HG02870 (cell line): ENCODE data around the gene TSPO2.

Experiments
- ATAC-seq: cut with Tn5 transposase; IDR thresholded peaks from one replicate; pipeline ENCODE4 v1.9.1; 2021; ENCODE audit warnings: mild to moderate bottlenecking, moderate library complexity; ENCODE audit not compliant: unreplicated experiment

The TSPO2 gene

DNA sequence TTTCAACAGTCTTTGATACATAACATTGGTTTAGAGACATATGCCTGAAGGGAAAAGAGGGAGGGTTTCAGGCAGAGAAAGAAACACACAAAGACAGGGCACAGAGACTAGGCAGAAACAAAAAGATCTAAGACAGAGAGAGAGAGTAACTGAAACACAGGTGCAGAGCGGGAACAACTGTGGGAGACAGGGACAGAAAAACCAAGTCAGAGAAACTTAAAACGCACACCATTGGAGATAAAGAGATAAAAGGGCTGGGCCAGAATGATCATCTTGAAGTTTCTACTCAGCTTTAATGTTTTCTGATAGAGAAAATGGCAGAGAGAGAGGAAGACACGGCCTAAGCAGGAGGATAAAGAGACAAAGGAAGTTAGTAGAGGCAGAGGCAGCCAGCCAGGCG is 15.0 kb upstream of the TSPO2 start:
- no peak for ATAC-seq

DNA sequence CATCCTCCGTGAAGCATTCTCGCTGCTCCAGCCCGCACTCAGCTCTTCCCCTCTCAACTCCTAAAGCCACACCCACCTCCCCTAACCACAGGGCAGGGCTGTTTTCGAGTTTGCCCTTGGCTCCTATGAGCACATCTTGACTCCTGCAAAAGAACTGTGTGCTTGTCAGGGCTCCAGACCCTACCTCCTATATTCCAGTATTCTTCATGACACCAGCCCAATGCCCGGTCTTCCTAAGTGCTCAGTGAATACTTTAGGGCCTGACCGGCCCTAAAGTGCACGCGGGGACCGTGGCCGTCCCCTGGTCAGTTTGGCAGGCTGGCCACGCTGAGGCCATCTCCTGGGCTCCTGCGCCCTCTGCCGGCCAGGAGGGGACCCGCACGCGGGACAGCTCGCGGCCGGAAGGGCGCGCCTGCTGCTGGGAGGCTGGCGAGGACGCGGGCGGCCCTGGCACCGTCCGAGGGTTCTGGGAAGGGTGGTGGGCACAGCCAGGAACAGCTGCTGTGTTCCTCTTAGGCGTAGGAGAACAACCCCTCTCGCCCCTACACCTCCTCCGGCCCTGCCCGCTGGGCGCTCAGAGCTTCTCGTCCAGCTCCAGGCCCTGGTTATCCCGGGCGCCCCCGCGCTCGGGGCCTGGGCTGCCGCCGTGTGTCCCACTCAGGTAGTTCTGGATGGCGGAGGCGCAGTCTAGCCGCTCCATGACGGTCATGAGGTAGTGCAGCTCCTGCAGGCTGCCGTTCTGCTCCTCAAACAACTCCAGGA is 14.3 kb upstream of the TSPO2 start:
- peak; percentile 73 for ATAC-seq

DNA sequence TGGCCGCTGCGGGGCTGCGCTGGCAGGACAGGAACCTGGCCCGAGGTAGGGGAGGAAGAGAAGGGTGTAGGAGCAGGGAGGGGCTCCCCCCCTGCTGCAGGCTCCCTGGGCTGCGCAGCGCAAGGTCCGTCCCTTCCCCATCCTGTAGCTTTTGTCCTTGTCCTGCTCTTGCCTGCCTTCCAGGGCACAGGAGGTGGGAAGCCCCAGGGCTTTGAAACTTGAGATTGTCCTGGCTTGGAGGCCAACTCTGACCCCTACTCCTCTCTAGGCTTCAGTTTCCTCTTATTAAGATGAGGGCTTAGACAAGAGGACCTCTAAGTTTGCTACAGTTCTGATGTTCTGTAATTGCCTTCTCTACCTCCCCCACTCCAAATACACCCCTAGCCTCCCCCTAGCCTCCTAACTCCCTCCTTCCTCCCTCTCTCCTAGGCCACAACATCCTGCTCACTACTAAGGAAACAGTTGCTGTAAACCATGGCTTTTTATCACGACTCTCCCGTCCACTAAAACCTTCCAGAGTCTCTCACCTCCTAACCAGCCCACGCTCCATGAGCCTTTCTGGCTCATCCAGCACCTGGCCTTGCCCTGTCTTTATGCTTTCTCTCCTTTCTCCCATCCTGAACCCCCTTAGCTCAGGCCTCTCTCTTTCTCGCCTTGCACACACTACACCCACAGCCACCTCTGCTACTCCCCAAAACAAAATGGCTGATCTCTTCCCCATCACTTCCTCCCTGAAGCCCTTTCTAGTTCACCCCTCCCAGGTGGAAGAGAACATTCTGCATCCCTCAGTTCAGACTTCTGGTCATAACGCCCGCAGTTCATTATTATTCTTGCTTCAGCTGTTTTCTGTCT is 13.5 kb upstream of the TSPO2 start:
- ATAC-seq = peak; percentile 38

DNA sequence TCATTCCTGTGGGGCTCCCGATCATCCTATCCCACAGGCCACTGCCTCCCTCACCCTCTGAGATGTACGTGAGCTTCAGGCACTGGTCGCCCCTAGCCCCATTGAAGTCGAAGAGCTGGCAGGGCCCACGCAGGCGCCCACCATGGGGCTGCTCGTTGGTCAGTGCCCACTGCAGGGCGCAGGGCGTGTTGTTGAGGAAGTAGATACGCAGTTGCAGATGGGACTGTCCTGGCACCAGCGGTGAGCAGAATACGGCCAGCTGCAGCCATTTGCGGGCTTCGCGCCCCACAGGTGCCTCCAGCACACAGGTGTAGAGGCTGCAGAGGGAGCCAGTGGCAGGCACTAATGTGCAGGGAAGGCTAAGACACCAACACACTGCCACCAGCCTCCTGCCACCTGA is 9.4 kb upstream of the TSPO2 start:
- no peak for ATAC-seq

DNA sequence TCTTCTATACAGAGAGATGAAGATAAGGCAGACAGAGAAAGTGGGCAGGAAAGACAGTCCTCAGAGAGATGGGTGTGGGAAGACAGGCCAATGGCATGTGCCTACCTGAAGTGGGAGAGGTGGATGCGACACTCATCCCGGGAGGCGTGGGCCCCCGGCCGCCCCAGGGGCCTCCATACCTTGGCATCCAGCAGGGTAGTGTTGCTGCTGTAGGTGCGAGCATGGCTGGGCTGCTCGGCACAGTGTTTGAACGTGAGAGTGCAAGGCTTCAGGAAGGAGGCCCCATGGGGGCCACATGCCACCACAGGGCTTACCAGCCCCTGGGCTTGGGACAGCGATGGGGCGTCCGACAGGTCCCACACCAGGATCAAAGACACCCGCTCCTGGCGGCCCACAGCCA is 8.5 kb upstream of the TSPO2 start:
- ATAC-seq = no peak

DNA sequence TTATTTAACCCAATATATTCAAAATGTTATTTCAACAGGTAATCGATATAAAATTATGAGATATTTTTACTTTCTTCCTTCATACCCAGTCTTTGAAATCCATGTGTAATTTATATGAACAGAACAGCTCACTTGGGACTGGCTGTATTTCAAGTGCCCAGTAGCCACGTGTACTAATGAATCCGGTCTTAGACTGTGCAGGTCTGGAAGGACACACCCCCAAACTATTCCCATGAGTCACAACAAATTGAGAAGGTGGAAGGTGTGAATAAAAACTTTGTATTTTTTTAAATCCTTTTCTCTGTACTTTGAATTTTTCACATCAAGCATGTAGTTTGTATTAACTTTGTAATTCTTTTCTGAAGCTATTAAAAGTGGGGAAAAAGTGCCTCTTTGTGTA is 6.1 kb upstream of the TSPO2 start:
- no peak for ATAC-seq

DNA sequence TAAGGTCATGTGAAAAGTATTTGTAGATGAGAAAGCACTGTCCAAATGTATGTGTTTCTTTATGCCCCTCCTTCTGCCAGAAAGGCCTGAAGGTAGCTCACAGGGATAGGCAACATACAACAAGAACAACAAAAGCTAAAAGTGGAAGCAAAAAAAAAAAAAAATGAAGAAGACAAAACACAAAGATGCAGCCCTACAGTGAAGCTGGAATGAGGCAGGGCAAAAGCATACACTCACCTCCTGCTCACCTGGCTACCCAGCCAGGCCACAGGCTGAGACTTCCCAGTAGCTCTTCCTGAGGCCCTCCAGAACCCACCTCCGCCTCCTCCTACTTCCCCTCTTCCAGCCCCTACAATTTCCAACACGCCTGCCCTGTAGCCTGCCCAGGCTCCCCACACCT is 5.7 kb upstream of the TSPO2 start:
- ATAC-seq = no peak

DNA sequence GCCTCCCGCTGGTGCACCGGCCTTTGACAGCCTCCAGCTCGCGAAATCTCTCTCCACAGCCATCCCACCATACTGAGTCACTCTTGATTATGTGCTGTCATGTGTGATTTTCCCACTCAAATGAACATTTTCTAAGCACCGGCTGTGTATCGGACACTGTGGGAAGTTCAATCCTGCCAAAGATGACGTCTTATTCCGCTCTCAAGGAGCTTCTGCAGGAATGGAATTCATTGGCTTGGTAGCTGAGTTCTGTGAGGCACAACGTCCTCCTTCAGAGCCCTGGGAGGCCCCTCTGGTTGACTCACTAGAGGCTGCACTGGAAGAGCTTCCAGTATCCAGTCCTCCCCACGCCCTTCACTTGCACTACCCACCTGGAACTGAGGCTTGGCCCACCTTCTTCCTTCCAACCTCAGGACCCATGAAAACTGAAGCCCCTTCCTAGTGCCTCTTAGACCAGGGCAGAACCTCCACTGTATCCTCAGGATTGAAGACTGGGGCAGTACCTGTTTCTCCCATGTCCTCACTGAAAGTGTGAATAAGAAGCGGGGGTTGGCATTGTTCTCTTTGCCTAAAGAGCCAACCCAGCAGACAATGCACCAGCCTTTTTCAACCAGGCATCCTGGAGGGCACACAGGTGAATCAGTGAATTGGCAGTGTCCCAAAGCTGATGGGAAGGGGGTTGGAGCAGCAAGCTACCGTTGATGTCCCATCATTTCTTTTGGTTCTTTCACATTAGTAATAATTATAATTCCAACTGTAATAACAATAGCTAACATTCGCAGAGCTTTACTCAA is 5.0 kb upstream of the TSPO2 start:
- ATAC-seq = no peak

DNA sequence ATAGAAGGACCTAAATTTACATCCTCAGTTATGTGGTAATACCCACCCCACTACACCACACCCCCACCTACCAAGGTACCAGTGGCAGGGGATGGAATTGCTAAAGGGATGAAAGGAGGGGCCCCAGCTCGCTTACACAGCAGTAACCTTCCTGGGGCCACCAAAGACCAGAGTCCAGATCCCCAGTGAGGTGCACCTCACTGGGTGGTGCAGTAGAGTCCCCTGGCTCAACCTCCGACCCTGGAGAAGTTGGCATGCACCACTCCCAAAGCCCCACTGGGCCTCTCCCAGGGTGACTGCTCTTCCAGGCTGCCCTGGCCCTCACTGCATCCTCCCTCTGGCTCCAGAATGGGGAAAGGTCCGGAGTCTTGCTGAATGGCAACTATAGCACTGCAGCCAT is 4.1 kb upstream of the TSPO2 start:
- ATAC-seq = no peak

DNA sequence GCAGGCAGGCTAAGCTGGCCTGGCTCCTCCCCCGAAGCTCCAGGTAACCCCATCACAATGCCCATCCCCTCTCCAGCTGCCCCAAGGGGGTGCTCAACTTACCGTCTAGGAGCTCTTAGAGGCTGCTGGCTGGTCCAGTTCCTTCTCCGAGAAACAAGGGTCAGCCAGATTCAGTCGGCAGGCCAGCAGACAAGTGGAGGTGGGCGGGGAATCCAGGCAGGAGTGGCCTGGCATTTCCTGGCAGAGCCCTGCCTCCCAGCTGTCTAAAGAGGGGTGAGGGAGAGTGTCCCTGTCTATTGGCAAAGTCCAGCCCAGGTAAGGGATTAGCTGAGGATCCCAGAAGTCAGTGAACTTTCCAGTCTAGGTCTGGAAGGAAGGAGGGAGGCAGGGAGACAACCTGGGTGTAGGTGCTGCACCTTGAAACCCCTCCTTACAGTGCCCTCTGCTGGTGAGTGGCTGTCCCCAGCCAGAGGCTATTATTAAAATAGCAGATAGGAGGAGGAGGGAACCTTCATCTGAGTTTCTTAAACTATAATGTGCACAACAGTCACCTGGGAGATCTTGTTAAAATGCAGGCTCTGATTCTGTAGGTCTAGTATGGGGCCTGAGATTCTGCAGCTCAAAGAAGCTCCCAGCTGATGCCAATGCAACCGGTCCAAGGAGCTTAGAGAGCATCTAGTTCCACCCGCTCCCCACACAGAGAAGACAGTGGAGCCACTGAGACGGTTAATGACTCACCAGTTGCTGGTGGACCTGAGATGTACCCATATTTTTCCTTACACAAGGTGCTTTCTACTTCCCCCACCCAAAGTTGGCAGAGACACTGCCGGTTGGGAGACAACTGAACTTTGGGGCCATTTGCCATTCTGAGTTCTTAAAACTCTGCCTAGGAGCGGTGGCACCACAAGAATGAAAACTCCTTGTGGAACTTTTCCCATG is 2.9 kb upstream of the TSPO2 start, which contains the start of gene UNC5CL:
Gene UNC5CL (minus strand): TSS at position 162 of the 939 bp plus-strand sequence. CDS start 4,147 bp downstream, outside the sequence.
- ATAC-seq = no peak

DNA sequence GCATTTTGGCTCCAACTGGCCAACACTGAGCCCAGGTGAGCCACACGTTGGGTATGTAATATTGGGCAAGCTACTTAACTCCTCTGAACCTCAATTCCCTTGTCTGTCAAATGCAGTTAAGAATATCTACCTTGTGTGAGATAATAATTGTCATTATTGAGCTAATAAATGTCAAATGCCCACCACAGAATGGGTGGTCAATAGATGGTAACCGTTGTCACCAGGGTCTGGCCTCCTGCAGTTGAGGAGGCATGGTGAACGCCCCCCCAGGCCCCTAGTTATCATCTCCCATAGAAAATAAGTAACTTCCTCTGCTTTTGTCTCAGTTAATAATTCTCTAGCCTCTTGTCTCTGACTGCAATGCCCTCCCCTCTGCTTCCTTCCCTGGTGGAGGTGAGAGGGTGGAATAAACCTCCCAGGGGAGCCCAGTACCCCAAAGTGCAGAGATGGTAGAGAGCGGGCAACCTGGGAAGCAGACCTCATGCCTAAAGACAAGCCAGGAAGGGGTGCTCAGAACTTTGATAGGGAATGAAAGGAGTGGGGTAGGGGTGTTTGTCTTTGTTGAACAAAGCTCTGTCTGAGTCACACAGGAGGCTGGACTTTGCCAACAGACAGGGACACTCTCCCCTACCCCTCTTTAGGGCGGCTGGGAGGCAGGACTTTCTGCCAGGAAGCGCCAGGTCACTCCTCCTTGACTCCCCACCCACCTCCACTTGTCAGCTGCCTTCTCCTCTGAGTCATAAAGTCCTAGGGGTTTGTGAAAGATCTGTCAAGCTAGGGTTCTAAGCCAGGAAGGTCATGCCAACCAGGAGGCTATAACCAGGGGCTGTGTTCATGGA is 1.9 kb upstream of the TSPO2 start:
- no peak for ATAC-seq

DNA sequence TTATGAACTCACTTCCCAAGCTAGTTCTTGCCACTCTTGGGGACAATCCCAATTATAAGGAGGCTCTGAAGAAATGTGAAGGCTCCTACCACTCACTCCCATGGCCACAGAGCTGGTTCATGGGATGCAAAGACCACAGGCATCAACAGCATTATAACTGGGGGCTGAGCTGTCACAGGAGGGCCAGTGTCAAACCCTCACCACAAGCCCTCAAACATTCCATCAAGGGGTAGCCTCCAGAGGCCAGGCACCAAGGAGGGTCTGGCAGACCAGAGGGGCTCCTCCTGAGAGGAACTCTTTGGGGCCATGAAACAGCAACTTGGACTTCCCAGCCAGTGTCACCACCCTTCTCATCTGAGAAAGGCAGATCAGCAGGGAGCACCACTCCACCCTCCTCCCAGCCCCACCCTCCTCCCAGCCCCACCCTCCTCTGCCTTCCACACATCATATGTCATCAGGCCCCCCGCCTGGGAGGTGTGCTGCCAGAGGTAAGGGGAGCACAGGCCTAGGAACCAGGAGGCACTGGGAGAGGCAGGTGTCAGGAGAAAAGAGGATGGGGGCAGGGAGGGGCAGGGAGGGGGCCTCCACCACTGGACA is 1.2 kb upstream of the TSPO2 start:
- ATAC-seq = no peak

DNA sequence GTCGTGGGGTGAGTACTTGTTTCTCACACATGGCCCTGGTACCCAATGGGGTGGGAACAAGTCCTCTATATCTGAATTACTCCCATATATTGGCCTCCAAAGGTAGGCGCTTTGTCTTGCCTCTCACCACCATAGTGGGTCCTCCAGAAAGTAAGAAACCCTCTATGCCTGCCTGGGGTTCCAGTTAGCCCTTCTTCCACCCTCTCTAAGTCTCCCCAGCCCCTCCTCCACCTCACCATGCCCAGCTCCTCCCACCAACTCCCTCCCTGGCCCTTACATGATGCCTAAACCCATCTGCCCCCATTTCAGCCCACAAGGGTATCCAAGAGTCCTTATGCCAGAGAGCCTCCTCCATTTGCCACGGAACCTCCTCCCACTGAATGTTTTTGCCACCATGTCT is 884 bp downstream of the TSPO2 start:
- ATAC-seq = no peak

DNA sequence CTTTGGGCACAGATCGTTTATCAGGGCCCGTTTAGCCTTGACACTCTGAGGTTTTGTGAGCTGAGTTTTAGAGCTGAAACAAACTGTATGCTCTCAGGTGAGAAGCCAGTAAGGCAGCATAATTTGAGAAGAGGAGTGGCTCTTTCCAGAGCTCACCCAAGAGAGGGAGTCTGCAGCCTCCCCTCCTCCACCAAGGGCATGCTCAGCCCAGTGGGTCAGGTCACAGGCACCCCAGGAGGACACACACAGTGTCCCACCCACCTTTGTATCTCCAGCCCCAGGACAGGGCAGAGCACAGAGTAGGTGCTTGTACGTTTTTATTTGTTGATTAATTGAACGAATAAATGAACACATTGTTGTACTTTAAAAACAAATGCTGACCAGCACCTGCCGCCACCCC is 3.4 kb downstream of the TSPO2 start:
- ATAC-seq = no peak

DNA sequence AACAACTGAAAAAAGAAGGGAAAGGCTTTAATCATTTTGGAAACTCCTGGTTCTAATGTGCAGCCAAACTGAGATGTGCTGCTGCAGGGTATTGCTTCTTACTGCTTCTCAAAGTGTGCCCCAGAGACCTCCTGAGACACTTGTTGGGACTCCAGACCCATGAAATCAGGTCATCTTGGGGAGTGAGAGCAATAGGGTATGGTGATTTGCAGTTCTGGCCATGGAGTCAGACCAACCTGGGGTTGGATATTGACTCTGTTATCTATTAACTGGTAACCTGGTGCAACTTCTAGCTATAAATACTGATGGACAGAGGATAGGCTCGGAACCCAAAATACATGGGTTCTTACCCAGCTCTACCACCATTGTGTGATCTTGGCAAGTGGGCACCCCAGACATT is 3.8 kb downstream of the TSPO2 start:
- no peak for ATAC-seq

DNA sequence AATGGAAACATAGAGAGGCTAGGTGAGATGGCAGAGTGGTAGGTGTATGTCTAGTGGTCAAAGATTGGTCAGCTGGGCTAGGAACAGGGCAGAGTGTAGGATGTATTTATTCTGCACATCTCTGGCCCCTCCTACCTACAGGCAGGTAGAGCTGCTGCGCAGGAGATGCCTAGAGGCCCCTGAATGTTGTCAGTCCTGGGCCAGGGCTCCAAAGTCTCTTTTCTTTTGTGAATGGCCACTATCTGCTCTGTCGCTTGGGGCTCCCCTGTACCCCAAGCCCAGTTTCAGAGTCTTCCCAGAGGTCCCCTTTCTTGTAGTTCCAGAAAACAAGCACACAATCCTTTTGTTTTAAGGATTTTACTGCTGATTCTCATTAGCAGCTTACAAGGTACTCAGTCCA is 5.0 kb downstream of the TSPO2 start:
- ATAC-seq = no peak

DNA sequence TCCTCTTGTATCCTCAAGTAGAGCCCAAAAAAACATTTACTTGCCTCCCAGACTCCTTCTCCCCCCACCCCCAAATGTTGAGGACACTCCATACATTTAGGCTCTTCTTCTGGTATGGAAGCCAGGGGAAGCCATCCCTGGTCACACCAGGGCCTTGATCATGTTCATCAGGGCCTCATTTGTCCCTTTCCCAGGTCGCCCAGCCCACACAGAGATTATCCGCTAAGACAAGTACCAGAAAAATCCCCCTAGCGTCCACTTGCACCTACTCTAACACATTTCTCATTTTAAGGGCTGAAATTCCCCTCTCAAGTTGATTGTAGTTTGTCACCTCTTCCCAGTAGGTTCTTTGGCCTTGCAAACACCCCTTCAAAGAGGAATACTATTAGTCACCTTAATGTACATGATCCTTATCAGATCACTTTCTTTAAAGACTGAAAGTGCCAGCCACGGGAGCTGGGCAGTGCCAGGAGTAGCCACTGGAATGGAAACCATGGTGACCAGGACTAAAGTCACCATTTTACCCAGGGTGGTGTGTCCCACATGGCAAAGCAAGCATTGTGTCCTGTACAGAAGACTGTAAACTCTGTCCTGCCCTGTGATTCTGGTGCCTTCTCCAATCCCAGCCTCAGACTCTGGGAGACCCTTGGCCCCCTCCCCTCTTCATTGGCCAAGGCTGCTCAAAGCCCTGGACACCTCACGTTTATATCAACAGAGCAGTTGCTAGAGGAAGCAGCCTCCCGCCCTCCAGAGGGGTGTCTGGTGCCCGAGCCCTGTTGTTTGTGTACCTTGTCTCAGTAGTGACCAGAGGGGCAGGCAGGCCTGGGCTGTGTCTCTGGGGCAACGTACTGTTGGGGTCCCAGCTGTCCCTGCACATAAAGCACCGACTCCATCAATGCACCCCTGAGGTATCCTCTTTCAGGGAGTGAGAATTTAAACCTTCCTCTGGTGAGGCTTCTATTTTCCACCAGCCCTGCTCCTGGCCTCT is 5.8 kb downstream of the TSPO2 start:
- no peak for ATAC-seq

DNA sequence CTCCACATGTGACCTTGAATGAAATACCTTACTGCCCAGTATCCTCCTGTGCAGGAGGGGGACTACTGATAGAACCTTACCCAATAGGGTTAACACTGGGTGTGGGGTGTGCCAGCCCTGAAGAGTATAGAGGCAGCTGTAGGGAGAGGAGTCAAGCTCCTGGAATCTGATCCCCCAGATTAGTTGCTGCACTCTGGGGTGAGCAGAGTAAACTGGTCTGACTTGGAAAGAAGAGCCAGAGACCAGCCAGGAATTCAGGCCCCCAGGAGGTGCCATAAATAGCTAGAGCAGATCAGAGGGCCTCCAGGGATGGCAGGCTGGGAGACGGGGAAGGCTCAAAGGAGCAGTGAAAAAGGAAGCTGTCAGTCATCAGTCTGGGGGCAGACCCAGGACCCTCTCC is 7.3 kb downstream of the TSPO2 start:
- no peak for ATAC-seq
